Measurements from ENCODE around the gene PEX16. TPM values are rescaled to one million over a fixed set of nuclear protein-coding genes. Genes with fewer than 3 reads are reported as not detected.

The PEX16 gene
- total RNA-seq, 2 experiments from 2014 or later = 41.0 to 43.9 TPM

GRCh38 chr11:45949992-45950407, 32.3 kb upstream of the PEX16 start:
- Histone ChIP-seq H3K79me2 (ENCODE audit: insufficient read depth, low read depth, low read length) (no peaks in the 10 kb centered on the region), H3K9me2 (ENCODE audit: insufficient read depth, low read length) (no peaks in the 10 kb centered on the region), H2AFZ (ENCODE audit: low read length) (no peak overlapping the region), H3K4me3 (ENCODE audit: low read depth, low read length, poor library complexity, severe bottlenecking) (no peak overlapping the region), H3K4me2 (ENCODE audit: low read length) (no peak overlapping the region), H3K36me3 (ENCODE audit: insufficient read depth, low read length) (peaks cover 68% of the 10 kb centered on the region), H3K9me3 (ENCODE audit: low read length) (no peaks in the 10 kb centered on the region), H3K4me1 (ENCODE audit: insufficient read depth, low read length, poor library complexity, severe bottlenecking) (peaks cover 6% of the 10 kb centered on the region), H4K20me1 (ENCODE audit: insufficient read depth, low read length) (no peaks in the 10 kb centered on the region), H3K27ac (ENCODE audit: low read depth, low read length, poor library complexity, severe bottlenecking) (no peak overlapping the region)
- no peak for DNase-seq (ENCODE audit: low spot score)
- CTCF ChIA-PET (ENCODE audit: unreplicated experiment) = no interaction called here
- intact Hi-C loops (cut with micrococcal nuclease; ENCODE audit: unreplicated experiment) = no loop called here
- POLR2A ChIA-PET = interaction anchor here (0.6 to 1.5 kb wide), 2 partner anchors 55 to 816 kb away, joined by 3 to 4 read pairs; no protein-coding TSS in a partner anchor
- TF ChIP-seq CTCF (conservative IDR thresholded peaks at IDR 0.05; ENCODE audit: low read length) (no peak), EZH2phosphoT487 (IDR thresholded peaks at IDR 0.05; ENCODE audit: borderline replicate concordance, low read depth, low read length) (no peak)
- no TSS peak for BruUV-seq (replicated peaks)

GRCh38 chr11:45948356-45948755, 30.7 kb upstream of the PEX16 start:
- no TSS peak for BruUV-seq (replicated peaks)
- Histone ChIP-seq H3K27ac (ENCODE audit: low read depth, low read length, poor library complexity, severe bottlenecking) (no peak overlapping the region), H3K9me2 (ENCODE audit: insufficient read depth, low read length) (no peaks in the 10 kb centered on the region), H3K36me3 (ENCODE audit: insufficient read depth, low read length) (peaks cover 70% of the 10 kb centered on the region), H3K4me3 (ENCODE audit: low read depth, low read length, poor library complexity, severe bottlenecking) (no peak overlapping the region), H4K20me1 (ENCODE audit: insufficient read depth, low read length) (no peaks in the 10 kb centered on the region), H3K9me3 (ENCODE audit: low read length) (no peaks in the 10 kb centered on the region), H3K4me2 (ENCODE audit: low read length) (no peak overlapping the region), H2AFZ (ENCODE audit: low read length) (no peak overlapping the region), H3K79me2 (ENCODE audit: insufficient read depth, low read depth, low read length) (no peaks in the 10 kb centered on the region), H3K4me1 (ENCODE audit: insufficient read depth, low read length, poor library complexity, severe bottlenecking) (peaks cover 6% of the 10 kb centered on the region)
- intact Hi-C loops (cut with micrococcal nuclease; ENCODE audit: unreplicated experiment) = no loop called here
- no peak for DNase-seq (ENCODE audit: low spot score)
- ChIA-PET POLR2A (no interaction called here), CTCF (ENCODE audit: unreplicated experiment) (no interaction called here)
- TF ChIP-seq EZH2phosphoT487 (IDR thresholded peaks at IDR 0.05; ENCODE audit: borderline replicate concordance, low read depth, low read length) (no peak), CTCF (conservative IDR thresholded peaks at IDR 0.05; ENCODE audit: low read length) (no peak)

- POLR2A ChIA-PET = interaction anchor here (0.6 to 0.9 kb wide), 2 partner anchors 11 to 454 kb away, joined by 3 read pairs; no protein-coding TSS in a partner anchor
- intact Hi-C loops (cut with micrococcal nuclease; ENCODE audit: unreplicated experiment) = no loop called here
- no peak for TF ChIP-seq EZH2phosphoT487 (IDR thresholded peaks at IDR 0.05; ENCODE audit: borderline replicate concordance, low read depth, low read length)
- TF ChIP-seq CTCF (conservative IDR thresholded peaks at IDR 0.05; ENCODE audit: low read length) = no peak
- Histone ChIP-seq H3K9me3 (ENCODE audit: low read length) (no peaks in the 10 kb centered on the region), H3K36me3 (ENCODE audit: insufficient read depth, low read length) (peaks cover 65% of the 10 kb centered on the region), H4K20me1 (ENCODE audit: insufficient read depth, low read length) (no peaks in the 10 kb centered on the region), H2AFZ (ENCODE audit: low read length) (no peak overlapping the region), H3K4me2 (ENCODE audit: low read length) (no peak overlapping the region), H3K4me1 (ENCODE audit: insufficient read depth, low read length, poor library complexity, severe bottlenecking) (peaks cover 5% of the 10 kb centered on the region), H3K4me3 (ENCODE audit: low read depth, low read length, poor library complexity, severe bottlenecking) (no peak overlapping the region), H3K27ac (ENCODE audit: low read depth, low read length, poor library complexity, severe bottlenecking) (no peak overlapping the region), H3K79me2 (ENCODE audit: insufficient read depth, low read depth, low read length) (no peaks in the 10 kb centered on the region), H3K9me2 (ENCODE audit: insufficient read depth, low read length) (no peaks in the 10 kb centered on the region)
- CTCF ChIA-PET (ENCODE audit: unreplicated experiment) = no interaction called here
- no TSS peak for BruUV-seq (replicated peaks)
- no peak for DNase-seq (ENCODE audit: low spot score)
Measured at GRCh38 chr11:45947885-45948284, 30.2 kb upstream of the PEX16 start.

Measured in OCI-LY7 (cell line).